GOT3 (cell line): ENCODE data around the gene HEBP2.

Experiments
- DNase-seq: peaks from one replicate; lab custom pipeline; 2025; ENCODE audit warnings: mixed read lengths; lab: John Stamatoyannopoulos, UW

The HEBP2 gene

GRCh38 chr6:138454981-138455706, 51.1 kb downstream of the HEBP2 start:
- no peak for DNase-seq

GRCh38 chr6:138455746-138456400, 51.9 kb downstream of the HEBP2 start:
- DNase-seq = no peak

- DNase-seq = no peak
Measured at GRCh38 chr6:138456401-138456790, 52.4 kb downstream of the HEBP2 start.

- no peak for DNase-seq
Measured at GRCh38 chr6:138461647-138462046, 57.6 kb downstream of the HEBP2 start.

GRCh38 chr6:138464085-138464484, 60.1 kb downstream of the HEBP2 start:
- no peak for DNase-seq

- no peak for DNase-seq
Measured at GRCh38 chr6:138465007-138465645, 61.1 kb downstream of the HEBP2 start.

GRCh38 chr6:138467901-138468300, 63.9 kb downstream of the HEBP2 start:
- no peak for DNase-seq

- DNase-seq = no peak
Measured at GRCh38 chr6:138468320-138469015, 64.4 kb downstream of the HEBP2 start.
